ENCODE data around the gene TIMM50.
"Not testable (repeated sequence)": the region's sequence is repeated elsewhere in the genome, so short reads cannot be mapped to it uniquely, and the experiment has no call there.

Gene TIMM50

DNA sequence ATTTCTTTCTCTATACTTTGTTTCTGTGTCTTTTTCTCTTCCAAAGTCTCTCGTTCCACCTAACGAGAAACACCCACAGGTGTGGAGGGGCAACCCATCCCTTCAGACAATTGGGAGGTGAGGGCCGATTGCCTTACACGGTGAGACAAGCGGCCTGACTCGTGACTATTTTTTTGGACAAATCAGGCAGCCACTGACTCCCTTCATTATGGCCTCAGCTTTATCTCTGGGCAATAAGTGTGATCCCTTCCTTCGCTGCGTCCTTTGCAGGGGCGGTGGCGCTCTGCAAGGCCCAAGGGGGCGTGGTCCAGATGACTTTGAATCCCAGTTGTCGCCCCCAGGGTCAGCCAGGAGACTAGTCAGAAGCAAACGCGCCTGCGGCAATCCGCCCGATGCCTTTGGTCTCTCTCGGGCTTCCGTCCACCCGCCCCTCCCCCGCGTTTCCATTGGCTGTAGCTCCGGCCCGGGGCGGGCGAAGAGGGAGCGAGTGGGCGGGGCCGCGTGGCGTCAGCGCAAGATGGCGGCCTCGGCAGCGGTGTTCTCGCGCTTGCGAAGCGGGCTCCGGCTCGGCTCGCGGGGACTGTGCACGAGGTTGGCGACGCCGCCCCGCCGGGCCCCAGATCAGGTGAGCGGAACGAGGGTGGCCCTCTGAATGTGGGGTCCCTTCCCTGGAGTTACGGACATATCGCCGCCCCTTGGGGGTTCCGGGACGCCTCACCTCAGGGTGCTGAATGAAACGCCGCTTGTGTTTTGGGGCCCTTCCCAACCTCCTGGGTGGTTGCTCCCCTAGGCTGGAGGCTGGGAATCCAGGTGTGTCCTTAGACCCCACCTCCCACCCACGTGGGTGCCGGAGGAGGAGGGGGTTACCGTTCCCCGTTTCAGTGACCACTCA lies at the start of gene TIMM50:
Gene TIMM50, plus strand, starts transcription at position 502 of the 892 bp plus-strand sequence. Its CDS starts 16 bp downstream, at position 518.
- DNase-seq (ENCODE audit: low read depth in 2 of 2) = peak; percentile 92 to 96

DNA sequence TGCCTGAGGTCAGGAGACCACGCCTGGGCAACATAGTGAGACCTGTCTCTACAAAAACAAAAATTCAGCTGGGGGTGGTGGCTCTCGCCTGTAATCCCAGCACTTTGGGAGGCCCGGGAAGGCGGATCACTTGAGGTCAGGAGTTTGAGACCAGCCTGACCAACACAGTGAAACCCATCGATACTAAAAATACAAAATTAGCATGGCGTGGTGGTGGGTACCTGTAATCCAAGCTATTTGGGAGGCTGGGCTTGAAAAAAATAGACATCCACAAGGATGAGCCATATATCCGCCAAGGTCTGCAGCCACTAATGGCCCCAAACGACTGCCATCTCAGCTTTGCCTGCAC lies 48.0 kb upstream of the TIMM50 start:
- DNase-seq (ENCODE audit: low read depth in 2 of 2) = no peak

DNA sequence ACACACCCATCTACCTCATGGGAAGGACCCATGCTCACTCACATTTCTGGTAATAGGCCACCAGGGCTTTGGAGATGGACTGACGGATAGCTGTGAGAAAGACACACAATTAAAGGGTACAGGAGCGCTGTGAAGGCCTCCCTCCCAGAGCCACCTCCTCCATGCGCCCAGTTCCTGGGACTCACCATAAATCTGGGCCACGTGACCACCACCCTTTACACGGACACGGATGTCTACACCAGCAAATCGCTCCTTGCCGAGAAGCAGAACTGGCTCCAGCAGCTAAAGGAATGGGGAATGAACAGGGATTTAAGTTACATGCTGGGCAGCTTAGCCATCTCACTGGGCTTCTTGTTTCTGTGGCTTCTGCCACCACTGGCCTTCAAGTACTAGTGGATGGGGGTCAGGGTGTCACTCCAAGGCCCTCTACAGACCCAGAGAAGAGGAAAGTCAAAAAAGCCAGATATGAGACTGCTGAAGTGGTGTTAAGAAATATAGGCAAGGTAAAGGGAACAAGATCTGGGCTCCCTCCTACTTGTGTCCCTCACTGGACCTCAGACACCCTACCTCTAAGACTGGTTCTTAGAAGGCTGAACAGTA lies 47.1 kb upstream of the TIMM50 start:
- DNase-seq (ENCODE audit: low read depth in 2 of 2) = no peak

DNA sequence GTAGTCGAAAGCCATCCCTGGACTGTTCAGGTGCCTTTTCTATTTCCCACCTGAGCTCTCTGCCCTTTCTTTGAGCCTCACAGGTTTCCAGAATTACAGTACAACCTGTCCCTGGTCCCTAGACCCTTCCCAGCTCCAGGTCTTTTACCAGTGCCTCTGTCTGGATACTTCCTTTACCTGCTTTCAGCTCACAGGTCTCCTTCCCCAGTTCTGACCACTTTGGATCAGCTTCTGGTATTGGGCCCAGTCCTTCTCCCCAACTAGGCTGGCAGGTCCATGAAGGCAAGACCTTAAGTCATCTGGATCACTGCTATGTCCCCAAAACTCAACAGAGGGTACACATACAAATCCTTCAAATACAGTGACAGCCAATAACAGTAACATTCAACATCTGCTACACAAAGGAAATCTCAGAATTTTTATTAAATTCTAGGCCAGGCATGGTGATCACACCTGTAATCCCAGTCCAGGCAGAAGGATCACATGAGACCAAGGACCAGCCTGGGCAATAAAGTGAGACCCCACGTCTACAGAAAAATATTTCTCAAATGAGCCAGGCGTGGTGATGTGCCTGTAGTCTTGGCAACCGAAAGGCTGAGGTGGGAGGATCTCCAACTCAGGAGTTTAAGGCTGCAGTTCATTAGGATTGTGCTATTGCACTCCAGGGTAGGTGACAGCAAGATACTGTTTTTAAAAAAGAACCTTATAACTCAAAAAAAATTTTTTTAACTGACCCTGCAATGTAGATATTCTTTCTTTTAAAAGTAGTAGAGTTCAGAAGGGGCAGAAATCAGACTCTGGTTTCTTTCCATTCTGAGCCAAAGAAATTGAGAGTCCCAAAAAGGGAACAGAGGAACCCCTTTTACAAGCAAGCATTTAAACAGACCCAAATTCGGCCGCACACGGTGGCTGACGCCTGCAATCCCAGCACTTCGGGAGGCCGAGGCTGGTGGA lies 46.2 kb upstream of the TIMM50 start:
- no peak for DNase-seq (ENCODE audit: low read depth in 2 of 2)

DNA sequence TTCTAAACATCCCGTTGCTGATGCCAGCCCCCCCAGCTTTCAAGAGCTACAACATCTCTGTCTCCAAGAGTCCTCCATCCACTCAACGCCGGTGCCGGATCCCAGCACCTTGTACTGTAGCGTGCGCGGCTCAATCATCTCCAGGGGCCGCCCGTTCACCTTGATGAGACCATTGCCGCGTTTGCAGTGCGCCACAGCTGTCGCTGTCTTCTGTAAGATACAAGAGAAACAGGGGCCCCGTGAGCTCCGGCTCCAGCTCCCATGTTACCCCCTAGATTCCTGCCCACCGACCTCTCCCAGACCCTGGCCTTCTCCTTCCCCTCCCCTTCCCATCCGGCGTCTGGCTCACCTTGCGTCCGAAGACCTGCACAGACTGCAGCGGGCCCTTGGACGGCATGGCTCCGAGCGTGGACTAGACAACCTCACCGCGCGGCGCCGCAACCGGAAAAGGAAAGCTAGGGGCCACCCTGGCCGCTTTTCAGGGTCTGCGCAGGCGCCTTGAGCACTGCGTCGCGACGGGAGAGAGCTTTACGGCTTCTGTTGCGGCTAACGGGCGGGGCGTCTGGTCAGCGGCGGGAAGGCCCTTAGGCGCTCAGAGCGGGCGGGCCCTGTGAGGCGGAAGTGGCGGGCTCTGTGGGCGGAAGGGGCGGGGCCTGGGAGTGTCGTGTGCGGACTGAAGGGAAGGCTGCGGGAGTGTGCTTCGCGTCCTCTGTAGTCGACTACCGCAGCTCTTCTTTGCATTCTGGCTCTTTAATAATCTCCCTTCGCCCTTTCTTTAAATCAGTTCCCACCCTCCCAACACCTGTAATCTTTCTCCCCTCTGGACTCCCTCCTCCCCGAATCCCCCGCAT lies 44.9 kb upstream of the TIMM50 start, which contains the start of gene RPS16:
Gene RPS16, minus strand, starts transcription at position 451 of the 851 bp plus-strand sequence. Its CDS starts 54 bp downstream, at position 397.
- DNase-seq (ENCODE audit: low read depth in 2 of 2) = peak; percentile 99

DNA sequence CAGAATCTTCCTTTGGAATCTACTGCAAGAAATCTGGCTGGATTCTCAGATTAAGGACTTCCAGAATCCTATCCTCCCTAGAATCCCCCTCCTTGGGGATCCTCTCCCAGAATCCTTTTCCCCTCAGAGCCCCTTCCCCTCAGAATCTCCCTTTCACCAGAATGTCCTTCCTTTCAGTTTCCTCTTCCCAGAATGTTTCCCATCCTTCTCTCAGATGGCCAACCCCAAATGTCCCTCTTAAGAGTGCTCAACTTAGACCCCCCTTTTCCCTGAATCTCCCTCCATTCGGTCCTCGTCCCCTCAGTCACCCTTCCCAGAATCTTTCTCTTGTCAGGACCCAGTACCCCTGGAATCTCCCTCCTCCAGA lies 44.3 kb upstream of the TIMM50 start:
- DNase-seq (ENCODE audit: low read depth in 2 of 2) = no peak

DNA sequence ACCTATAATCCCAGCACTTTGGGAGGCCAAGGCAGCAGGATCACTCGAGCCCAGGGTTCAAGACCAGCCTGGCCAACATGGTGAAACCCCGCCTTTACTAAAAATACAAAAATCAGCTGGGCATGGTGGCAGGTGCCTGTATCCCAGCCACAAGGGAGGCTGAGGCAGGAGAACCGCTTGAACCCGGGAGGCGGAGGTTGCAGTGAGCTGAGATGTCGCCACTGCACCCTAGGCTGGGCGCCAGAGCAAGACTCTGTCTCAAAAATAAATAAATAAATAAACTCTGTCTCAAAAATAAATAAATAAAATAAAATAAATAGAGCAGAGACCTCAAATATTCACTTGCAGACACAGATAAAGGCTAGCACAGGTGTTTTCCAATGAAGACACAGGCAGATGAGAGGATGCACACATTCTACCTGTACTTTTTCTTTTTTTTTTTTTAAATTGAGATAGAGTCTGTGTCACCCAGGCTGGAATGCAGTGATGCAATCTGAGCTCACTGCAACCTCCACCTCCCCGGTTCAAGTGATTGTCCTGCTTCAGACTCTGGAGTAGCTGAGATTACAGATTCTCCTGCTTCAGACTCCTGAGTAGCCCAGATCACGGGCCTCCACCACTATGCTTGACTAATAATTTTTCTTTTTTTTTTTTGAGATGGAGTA lies 42.2 kb upstream of the TIMM50 start:
- DNase-seq (ENCODE audit: low read depth in 2 of 2) = no peak

DNA sequence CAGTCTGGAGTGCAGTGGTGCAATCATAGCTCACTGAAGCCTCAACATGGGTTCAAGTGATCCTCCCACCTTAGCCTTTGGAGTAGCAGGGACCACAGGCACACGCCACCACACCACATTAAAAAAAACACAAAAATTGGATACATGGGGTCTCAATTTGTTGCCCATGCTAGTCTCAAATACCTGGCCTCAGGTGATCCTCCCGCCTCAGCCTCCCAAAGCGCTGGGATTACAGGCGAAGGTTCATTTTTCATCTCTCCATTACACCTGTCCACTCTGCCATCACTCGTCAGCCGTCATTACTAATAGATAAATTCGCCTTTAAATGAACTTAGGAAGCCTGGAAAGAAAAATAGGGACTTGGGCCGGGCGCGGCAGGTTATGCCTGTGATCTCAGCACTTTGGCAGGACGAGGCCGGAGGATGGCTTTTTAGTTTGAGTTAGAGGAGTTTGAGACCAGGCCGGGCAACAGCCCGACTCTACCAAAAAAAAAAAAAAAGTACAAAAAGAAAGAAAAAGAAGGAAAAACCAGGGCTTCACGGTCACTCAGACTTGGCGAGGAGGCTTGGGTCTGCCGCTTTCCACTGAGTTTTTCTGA lies 35.9 kb upstream of the TIMM50 start:
- no peak for DNase-seq (ENCODE audit: low read depth in 2 of 2)

- DNase-seq (ENCODE audit: low read depth in 2 of 2) = peak; percentile 91 to 96
These were observed 35.2 kb upstream of the TIMM50 start, which contains the start of gene SUPT5H for GRCh38 chr19:39445196-39446111. TSS of gene SUPT5H (plus strand) at chr19:39445582. CDS start at chr19:39445891, 309 bp downstream.

GRCh38 chr19:39446365-39447084 lies 34.1 kb upstream of the TIMM50 start:
- no peak for DNase-seq (ENCODE audit: low read depth in 2 of 2)

- no peak for DNase-seq (ENCODE audit: low read depth in 2 of 2)
These were observed 32.4 kb upstream of the TIMM50 start for GRCh38 chr19:39448271-39448670.

- DNase-seq (ENCODE audit: low read depth in 2 of 2) = no peak
These were observed 31.4 kb upstream of the TIMM50 start for GRCh38 chr19:39449116-39449797.

GRCh38 chr19:39451257-39451656 lies 29.4 kb upstream of the TIMM50 start:
- not testable (repeated sequence) for DNase-seq (ENCODE audit: low read depth in 2 of 2)

- no peak for DNase-seq (ENCODE audit: low read depth in 2 of 2)
These were observed 17.2 kb upstream of the TIMM50 start for GRCh38 chr19:39463403-39463802.

DNA sequence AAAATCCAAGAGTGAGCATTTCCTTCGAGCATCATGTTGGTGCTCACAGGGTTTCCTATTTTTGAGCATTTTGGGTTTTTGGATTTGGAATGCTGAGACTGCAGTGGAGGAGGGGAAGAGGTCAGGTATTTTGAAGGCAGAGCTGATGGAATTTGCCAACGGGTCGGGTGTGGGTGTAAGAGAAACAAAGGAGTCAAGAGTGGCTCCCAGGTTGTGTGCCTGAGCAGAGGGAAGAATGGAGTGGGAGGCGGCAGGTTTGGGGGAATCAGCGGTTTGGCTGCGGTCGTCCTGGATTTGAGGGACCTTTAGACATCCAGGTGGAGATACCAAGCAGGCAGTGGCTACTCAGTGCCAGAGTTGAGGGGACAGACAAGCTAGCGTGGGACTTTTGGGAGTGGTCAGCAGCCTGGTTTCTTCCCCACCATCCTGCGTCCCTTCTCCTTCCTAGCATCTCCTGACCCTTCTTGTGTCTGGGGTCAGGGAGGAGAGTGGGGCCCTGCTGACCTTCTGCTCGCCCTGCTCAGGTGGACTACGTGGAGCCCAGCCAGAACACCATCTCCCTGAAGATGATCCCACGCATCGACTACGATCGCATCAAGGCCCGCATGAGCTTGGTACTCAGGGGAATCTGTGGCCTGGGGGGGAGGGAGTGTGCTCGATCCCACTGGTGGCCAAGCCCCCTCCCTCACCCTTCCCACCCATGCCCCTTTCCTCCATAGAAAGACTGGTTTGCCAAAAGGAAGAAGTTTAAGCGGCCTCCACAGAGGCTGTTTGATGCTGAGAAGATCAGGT lies 14.5 kb upstream of the TIMM50 start:
- DNase-seq (ENCODE audit: low read depth in 2 of 2) = no peak

GRCh38 chr19:39467941-39468340 lies 12.7 kb upstream of the TIMM50 start:
- DNase-seq (ENCODE audit: low read depth in 2 of 2) = no peak

- no peak for DNase-seq (ENCODE audit: low read depth in 2 of 2)
These were observed 11.6 kb upstream of the TIMM50 start for GRCh38 chr19:39469036-39469435.

All from stimulated activated CD8-positive, alpha-beta memory T cell treated with anti-CD3 and anti-CD28 coated beads, Interleukin-2, amount 100 ng/mL, for 1 hour (primary cell).